Measurements from ENCODE around the gene CFAP126.
"Not testable (repeated sequence)": the region's sequence is repeated elsewhere in the genome, so short reads cannot be mapped to it uniquely, and the experiment has no call there.

GRCh38 chr1:161397038-161397437 is 29.4 kb upstream of the CFAP126 start:
- TF ChIP-seq CTCF (IDR thresholded peaks at IDR 0.05 in 4 of 5, conservative IDR thresholded peaks at IDR 0.05 in 1 of 5); POLR2A (IDR thresholded peaks at IDR 0.05): not testable (repeated sequence)

Measured in gastrocnemius medialis (tissue), 4 donors.